Renal cortex interstitium (tissue), 11 donors: ENCODE results near the gene ARL3. TPM values are rescaled to one million over a fixed set of nuclear protein-coding genes. Genes with fewer than 3 reads are reported as not detected.

Experiments
- DNase-seq, 11 donors: peaks; one replicate each; pipeline ENCODE4 v3.0.0-alpha.2; 2013; ENCODE audit warnings: low read depth in 9 of 11, low spot score in 4 of 11; ENCODE audit errors: extremely low read depth in 1 of 11
- polyA plus RNA-seq, 3 donors: library from polyadenylated mRNA; unstranded; fragments of 120-200 nt; gene quantifications; one replicate each; pipeline ENCODE4 v1.2.1, GENCODE V29; 2013; ENCODE audit not compliant: insufficient read length in 3 of 3

Gene ARL3
- polyA plus RNA-seq, 3 donors = 27.5 to 35.8 (median 31.5) TPM

- no peak for DNase-seq
Observed at GRCh38 chr10:102665904-102666509, 48.2 kb downstream of the ARL3 start.

DNA sequence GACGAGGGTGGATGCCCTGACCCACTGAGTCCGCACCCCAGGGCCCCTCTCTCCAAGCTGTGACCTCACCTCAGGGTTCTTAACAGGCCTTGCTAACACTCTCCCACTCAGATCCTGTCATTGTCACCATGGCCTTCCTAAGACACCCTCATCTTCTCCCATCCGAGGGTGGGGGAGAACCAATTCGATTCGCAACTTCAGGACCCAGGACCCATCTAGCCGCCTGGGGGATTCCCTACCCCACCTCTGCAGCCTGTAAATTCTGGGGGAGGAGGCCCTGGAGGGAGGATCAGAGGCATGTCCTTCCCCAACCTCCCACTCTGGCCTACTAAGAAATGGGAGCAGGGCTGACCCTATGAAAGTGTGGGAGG lies 52.6 kb downstream of the ARL3 start:
- DNase-seq = no peak

- DNase-seq = no peak
Observed at GRCh38 chr10:102660888-102661657, 53.1 kb downstream of the ARL3 start.

GRCh38 chr10:102658802-102659201 lies 55.4 kb downstream of the ARL3 start:
- DNase-seq = no peak

GRCh38 chr10:102657984-102658724 lies 56.0 kb downstream of the ARL3 start:
- no peak for DNase-seq

DNA sequence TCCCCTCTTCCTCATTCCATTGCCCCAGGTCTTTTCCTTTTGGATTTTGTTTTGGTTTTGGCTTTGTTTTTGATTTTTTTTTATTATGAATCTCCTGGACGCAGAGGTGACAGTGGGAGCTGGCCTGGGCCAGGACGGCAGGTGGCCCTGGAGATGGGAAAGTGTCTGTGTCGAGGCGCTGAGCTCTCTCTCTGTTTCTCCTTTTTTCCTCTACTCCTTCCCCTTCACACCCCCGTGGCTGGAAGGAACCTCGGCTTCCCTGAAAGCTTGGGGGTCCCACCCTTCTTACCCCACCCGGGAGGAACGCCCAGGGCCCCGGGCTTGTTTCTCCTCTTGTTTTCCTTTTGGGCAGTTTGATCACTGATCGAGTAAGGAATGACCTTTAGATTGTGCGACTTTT lies 56.7 kb downstream of the ARL3 start:
- DNase-seq = no peak

DNA sequence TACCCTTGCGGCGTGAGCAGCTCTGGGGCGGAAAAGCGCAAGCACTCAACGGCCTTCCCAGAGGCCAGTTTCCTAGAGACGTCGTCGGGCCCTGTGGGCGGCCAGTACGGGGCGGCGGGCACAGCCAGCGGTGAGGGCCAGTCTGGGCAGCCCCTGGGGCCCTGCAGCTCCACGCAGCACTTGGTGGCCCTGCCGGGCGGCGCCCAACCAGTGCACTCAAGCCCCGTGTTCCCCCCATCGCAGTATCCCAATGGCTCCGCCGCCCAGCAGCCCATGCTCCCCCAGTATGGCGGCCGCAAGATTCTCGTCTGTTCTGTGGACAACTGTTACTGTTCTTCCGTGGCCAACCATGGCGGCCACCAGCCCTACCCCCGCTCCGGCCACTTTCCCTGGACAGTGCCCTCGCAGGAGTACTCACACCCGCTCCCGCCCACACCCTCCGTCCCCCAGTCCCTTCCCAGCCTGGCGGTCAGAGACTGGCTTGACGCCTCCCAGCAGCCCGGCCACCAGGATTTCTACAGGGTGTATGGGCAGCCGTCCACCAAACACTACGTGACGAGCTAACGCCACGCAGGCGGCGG lies 57.3 kb downstream of the ARL3 start:
- DNase-seq = no peak

DNA sequence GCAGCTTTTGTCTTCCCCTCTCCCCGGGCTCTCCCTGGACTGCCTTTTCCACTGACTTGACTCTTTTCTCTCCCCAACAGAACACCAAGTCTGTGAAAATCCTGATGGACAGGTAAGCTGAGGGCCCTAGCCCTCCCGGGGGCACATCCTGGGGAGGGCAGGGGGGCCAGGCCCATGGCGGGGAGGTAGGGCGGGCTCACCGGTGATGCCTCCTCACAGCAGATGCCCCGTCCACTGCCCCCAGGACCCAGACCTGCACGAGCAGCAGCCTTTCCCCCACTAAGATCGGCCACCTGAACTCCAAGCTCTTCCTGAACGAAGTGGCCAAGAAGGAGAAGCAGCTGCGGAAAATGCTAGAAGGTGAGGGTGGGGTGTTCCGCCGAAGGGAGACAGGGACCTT lies 58.2 kb downstream of the ARL3 start:
- DNase-seq = no peak

DNA sequence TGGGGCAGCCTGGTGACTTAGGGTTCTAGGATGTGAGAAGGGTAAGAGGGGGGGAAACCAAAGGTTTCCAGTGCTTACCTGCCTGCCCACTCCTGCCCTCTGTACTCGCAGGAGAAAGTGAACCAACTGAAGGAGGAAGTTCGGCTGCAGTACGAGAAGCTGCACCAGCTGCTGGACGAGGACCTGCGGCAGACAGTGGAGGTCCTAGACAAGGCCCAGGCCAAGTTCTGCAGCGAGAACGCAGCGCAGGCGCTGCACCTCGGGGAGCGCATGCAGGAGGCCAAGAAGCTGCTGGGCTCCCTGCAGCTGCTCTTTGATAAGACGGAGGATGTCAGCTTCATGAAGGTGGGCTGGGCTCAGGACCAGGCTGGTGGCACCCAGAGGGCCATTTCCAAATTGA lies 59.2 kb downstream of the ARL3 start:
- no peak for DNase-seq

- no peak for DNase-seq
Observed at GRCh38 chr10:102654566-102654965, 59.6 kb downstream of the ARL3 start.

DNA sequence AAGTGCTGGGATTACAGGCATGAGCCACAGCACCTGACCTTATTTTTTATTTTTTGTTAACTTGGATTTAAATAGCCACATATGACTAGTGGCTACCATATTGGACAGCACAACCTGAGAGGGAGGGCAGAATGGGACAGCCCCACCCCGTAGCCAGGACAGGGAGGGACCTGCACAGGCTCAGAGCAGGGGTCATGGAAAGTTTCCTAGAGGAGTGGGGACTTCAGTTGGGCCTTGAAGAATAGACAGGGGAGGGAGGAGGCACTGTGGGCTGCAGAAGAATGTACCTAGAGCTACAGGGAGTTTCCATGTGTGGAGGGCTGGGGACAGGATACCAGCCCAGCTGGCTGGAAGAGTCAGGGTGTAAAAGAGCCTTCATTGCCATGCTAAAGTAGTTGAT lies 61.1 kb downstream of the ARL3 start:
- no peak for DNase-seq

GRCh38 chr10:102652170-102652916 lies 61.9 kb downstream of the ARL3 start:
- no peak for DNase-seq

DNA sequence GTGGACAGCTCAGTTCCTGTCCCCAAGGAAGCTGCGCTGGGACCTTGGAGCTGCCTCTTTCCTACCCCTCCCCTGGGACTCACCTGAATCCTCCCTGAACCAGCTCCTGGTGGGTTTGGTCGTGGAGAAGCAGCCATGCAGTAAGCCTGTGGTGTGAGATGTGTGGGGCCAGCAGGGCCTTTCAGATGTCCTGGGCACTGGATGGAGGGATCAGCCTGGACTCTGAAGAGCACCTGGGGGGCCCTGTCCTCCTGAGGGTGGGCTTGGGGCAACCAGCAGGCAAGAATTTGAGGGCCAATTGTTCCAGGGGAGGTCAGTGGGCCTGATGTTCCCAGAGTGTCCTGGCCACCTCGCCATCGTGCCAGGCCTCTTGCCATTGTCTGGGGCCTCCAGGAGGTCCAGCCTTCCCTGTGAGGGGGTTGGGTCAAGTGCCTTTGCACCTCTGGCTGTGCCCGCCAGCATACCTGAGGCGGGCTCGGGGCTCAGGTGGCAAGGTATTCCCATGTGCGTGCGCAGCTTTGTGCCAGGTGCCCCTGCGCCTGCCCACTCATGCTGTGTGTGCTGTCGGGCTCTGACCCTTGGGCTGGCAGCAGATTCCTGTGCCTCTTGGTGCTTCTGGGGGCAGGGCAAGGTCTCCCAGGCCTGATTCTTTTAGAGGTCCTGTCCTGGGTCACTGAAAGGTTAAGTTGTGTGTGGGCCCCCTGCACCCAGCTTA lies 62.6 kb downstream of the ARL3 start:
- DNase-seq = no peak

DNA sequence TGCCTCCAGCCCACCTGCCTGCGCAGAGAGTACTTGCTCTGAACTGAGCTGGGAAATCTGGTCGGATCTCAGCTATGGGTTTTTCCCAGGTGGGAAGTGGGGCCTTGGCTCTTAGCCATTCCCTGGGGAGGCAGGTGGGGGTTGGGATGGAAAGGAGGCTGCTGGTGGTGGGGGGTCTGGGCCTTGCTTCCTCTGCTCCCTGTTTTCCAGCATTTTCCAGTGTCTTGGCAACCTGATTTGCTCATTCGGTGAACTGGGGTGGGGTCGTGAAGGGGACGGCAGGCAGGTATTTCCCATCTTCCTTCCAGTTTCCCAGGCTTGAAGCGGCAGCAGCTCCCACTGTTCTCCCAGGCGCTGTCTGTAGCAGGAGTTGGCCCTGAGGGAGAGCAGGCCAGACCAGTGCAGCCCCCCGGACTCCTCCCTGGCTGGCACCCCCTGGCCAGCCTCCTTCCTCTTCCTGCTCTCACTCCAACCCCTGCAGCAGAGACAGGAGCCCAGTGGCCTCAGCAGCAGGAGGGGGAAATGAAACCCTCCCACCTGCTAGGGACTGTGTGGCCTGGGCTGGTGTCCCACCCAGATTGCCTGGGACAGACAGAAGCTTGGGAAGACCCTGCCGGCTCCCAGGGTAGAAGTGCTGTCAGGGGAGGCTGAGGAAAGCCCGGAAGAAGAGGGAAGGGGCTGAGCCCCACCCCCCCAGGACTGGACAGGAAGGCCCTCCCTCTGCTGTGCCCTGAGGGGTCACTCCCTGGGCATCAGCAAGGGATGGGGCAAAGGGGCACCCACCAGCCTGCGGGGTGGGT lies 63.3 kb downstream of the ARL3 start:
- no peak for DNase-seq

- DNase-seq = no peak
Observed at GRCh38 chr10:102649797-102650654, 64.2 kb downstream of the ARL3 start.

- DNase-seq = no peak
Observed at GRCh38 chr10:102648889-102649796, 65.1 kb downstream of the ARL3 start.
